Raji (cell line): Measurements from ENCODE around the gene TTC28.

Experiments
- POLR2A ChIP-seq: IDR thresholded peaks from 2 replicates; pipeline ENCODE4 v1.6.1; 2011; ENCODE audit warnings: low read depth, low read length, control low read depth; ENCODE audit not compliant: insufficient read depth

The TTC28 gene

DNA sequence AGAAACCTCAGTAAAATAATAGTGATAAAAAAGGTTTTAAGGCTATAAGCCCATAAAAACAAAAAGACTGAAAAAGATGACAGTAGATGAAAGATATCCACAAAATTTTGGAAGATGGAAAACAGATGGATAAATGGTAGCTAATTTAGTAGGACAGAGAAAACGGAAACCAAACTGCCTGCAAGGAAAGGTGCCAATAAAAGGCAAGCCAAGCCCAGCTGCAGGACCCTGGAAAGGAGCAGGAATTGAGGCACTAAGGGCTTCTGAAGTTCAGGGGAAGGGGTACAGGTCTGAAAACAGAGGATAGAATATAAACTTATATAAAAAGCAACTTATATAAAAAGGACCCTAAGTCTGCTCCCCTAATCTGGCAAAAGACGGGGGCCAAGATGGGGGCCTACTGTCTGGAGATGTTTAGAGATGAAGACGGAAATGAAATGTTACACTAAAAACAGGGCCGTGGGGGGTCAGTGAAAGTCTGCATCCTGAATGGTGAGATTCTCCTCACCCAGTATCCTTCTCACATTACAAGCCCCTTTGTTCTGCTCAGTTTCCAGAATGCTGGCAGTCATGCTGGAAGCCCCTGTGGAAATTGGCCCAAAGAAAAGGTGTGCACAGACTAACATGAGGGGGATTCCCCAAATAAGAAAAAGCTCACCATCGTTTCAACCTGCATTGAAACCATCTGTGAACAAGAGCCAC lies 491.3 kb downstream of the TTC28 start:
- TF ChIP-seq POLR2A, result no peak

DNA sequence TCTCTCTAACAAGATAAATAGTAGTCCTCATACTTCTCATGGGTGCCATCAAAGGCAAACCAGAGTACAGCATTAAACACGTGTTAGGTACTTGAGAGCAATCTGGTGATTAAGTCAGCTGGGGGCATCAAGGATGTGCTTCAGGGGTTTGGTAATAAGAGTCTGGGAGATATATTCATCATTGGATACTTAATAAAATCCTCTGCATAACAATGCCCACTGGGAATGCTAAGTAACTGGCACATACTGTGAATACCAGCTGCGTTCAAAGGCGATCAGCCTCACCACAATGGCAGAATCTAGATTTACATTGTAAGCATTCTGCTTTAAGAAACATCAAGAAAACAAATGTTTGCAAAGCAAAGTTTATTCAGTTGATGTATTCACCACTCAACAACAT lies 492.0 kb downstream of the TTC28 start:
- no peak for TF ChIP-seq POLR2A

DNA sequence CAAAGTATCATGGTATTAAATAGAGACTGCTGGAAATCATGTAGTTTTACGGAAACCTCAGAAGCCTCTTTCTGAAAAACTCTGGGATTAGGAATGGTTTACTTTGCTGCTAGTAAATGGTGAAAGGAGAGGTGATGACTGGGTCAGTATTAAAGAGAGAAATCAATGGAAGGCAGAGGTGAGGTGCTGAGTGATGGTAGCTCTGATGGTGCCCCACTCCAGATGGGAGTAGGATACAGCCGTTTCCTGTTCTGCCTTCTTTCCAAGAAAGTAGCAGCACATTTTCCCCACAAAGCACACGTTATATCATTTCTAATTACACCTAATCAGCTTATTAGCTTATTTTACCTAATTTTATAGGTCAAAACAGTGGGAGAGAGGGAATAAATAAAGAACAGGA lies 493.0 kb downstream of the TTC28 start:
- TF ChIP-seq POLR2A, result no peak

DNA sequence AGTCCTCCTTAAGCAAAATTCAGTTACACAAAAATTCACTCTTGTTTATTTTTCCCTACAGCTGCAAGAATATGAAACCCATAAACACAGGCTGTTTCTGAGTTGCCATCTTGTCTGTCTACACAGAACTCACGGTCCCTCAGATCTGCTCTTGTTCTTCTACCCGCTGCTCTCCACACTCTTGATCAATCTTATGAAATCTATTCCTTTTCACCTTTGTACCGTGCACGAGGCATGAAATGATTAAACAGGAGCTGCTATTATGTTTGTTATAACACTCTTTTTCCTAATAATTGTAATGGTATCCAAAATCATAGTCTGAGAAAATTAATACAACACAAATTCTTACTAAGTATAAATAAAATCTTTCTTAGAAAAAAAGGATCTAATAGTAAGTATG lies 494.5 kb downstream of the TTC28 start:
- no peak for TF ChIP-seq POLR2A

DNA sequence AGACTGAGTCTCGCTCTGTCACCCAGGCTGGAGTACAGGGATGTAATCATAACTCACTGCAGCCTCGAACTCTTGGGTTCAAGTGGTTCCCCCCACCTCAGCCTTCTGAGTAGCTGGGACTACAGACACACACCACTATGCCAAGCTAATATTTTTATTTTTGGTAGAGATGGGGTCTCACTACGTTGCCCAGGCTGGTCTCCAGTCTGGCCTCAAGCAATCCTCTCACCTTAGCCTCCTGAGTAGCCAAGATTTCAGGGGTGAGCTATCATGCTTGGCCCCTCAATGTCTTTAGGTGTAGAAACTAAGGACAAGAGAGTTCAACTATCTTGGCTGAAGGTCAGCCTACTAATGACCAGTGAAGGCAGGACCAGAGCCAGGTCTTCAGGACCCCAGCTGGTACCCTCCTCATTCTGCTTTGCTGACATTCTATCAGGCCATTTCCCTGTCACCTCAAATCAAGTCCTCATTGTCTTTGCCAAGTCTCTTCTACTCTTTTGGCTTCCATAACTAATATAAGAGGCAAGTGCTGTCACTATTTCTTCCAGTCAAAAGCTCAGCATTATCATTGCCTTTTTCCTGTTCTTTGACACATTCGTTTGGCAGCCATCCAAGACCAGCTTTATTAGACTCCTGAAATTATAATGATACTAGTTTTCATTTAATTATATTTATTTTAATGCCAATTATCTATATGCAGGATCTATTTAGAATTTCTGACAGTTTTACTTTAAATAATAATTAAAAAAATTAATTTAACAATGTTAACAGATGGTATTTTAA lies 496.4 kb downstream of the TTC28 start:
- no peak for TF ChIP-seq POLR2A

DNA sequence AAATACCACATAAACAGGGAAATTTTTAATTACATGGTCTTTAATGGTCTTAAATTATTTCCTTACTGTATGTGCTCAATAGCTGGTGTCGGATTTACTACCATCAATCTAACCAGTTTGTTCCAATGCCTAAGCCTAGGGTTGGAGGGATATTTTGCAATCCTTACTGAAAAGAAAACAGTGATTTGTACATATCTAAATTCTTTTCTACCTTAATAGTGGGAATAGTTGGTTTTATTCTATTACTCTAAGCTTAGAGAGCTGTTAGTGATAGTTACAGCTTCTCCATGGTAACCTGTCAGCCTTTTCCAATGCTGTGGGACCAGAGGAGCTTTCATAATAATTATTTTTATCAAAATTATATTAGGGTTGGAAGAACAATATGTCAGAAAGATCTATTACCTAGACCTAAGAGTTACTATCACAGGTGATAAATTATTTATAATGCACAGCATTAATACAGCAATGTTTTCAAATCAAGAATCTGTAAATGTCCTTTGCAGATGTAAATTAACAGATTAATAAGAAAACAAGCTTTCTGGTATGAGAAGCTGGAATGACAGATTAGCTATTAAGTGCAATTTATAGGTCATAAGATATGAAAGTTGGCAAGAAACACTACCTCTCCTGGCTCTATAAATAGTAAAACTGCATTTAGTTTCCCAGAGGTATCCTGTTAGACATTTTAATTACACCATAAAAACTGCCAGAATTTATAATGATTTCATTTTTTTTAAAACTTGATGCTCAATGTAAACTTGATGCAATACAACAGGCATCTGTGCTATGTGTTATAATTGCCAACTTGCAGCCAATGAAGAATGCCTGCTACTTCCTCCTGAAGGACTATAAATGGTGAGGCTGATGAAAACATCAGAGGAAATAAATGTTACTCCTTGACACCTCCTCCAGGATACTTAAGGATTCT lies 498.6 kb downstream of the TTC28 start:
- TF ChIP-seq POLR2A, result no peak

DNA sequence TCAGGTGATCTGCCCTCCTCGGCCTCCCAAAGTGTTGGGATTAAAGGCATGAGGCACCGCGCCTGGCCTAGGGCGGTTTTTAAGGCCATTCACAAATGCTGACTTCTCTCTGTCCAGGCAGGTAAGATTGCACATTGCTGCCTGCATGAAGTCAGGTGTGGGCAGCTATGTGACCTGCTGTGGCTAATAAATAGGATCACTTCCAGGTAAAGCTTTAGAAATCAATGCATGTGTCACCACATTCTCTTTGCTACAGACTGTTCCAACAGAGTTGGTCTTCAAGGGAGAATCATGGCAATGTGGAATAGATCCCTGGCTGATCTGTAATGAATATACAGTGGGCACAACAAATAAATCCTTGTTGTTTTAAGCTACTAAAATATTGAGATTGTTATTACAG lies 500.2 kb downstream of the TTC28 start:
- TF ChIP-seq POLR2A, result no peak

DNA sequence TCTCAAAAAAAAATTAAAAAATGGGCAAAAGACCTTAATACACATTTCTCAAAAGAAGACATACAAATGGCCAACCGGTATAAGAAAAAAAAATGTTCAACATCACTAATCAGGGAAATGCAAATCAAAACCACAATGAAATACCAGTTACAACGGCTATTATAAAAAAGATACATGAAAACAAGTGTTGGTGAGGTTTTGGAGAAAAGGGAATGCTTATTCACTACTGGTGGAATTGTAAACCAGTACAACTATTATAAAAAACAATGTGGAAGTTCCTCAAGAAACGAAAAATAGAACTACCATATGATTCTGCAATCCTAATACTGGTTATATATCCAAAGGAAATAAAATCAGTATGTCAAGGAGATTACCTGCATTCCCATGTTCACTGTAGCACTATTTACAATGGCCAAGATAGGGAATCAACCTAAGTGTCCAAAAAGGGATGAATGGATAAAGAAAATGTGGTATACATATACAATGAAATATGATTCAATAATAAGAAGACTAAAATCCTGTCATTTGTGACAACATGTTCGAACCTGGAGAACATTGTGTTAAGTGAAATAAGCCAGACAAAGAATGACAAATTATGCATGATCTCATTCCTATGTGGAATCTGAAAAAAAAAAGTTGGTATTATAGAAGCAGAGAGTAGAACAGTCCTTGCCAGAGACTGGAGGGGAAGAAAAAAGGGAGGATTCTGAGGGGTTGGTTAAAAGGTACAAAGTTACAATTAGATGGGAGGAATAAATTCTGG lies 503.7 kb downstream of the TTC28 start:
- no peak for TF ChIP-seq POLR2A

DNA sequence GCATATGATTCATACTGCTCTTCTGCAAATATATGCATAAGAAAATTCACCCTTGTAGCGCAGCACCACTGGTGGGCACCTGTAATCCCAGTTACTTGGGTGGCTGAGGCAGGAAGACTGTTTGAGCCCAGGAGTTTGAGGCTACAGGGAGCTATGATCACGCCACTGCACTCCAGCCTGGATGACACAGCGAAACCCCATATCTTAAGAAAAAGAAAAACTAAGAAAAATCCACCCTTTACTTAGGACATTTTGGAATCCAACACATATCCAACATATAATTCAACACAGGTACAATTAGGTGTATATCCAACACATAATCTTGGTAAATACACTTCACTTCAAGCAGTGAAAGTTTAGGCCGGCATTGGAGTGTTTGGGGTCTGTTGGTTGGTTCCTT lies 505.1 kb downstream of the TTC28 start:
- TF ChIP-seq POLR2A, result no peak

DNA sequence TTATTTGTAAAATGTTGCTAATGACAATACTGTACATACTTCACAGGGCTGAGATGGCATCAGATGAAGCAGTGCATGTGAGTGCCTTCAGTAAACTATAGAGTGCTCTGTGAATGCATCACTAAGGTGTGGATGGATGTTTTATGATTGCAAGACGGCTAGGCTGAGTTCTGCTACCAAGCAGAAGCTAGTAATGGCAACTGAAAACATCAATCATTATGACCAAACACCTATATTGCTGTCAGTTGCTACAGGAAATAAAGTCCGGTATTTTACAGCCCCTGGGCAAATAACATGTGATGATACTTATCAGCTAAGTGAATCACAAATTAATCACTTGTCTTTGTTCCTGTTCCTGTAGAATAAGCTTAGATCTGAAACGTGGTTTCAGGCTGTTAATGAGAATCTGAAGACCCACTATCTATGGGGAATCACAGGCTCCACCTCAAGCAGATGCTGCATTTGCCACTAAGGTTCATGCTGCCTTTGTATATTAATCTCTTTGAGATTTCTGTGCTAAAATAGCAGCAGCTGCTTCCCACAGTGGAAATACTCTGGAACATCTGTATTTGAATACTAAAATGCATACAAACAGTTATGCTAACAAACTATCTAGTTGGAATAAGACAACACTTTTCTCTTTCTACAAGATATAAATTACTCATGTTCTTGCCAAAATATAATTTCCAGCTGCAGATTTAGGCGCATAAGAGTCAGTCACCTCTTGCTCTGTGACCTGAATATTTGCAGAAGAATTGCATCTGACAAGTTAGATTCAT lies 506.6 kb downstream of the TTC28 start:
- no peak for TF ChIP-seq POLR2A

DNA sequence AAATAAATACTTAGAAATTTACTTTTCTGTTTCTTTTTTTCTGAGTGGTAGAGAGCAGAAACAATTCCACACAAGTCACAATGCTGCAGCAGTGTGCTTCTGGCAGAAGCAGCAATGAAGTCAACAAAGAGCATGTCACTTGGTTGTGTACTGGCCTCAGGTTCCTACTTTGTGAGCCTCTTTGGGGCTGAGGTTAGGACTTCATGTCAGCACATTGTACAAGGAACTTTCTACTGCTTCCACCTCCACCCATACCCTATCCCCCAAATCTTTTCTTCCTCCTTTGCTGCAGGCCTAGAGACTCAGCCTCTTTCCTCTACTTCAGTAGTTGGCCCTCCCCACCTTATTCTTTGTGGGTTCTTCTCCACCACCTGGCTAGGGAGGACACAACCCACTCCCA lies 507.9 kb downstream of the TTC28 start:
- TF ChIP-seq POLR2A, result no peak

DNA sequence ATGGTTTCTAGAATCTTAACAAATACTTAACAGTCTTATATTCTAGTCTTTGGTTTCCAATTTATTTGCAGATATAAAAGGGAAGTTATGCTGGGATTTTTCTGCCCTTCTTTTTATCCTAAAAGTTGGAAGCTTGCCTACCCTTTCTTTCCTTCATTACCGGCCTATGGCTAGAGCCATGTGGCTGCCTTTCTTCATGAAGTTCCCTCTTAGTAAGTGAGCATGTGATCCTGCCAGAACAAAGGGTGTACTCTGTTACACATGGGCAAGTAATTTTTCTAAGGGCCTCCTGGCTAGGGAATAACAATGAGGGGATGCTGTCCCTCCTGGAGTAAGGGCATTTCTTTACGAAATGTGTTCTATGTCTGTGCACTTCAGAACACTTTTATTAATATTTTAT lies 508.5 kb downstream of the TTC28 start:
- TF ChIP-seq POLR2A, result no peak

DNA sequence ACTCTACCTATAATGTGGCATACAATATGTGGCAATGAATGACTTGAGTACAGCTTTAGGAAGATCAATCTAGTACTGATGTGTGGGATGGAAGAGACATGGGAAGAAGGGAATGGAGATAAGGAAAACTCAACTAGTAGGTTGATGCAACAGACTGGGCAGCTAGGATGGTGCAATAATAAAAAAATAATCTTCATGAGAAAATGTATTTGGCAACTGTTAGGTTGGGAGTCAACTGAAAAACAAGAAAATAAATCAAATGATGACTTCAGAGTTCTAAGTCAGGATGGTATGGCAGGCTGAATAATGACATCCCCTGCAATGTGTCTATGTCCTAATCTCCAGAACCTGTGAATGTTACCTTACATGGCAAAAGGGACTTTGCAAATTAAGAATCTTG lies 523.8 kb downstream of the TTC28 start:
- no peak for TF ChIP-seq POLR2A

DNA sequence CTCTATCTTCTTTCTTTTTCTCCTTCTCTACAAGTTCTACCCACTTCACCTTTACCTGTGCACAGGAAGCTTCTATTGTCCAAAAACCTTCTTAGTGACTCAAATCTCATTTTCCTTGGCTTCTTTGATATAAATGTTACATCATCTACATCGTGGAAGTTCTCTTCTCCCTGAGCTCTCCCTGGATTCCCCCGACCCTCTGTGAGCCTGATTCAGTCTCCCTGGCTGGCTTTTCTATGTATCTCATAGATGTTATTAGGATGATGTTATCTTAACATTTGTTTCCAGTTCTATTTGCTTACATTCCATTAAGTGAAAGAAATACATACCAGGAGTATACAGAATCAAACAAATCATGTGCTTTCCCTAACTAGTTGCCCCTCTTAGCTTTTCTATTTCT lies 524.8 kb downstream of the TTC28 start:
- TF ChIP-seq POLR2A, result no peak

DNA sequence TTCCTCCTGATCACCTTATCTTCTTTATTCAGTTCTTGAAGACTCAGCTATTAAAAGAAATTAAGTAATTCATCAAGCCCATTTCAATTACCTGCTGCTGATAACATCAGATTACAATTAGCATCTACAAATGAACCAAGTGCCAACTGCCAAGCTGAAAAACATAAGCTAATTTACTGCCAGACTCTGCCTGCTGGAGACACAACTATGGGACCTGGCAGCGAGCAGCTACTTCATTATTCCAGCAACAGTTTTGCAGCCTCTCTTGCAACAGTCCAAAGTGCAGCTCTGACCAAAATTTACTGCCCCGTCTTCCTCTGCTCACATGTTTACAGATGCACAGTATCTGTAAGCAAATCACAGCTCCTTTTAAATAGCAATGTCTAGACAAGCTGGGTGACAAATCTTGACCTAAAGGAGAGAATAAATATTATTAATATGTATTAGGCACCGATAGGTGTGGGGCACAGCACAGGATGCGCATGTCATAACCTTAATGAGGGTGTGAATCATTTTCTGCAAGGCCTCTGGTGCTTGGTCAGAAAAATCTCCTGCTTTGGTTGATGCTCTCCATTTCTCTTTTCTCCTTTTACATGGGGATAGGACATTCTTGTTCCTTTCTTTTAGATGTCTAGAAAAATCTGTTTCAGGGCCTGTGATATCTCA lies 528.4 kb downstream of the TTC28 start:
- TF ChIP-seq POLR2A, result no peak
